Measurements from ENCODE around the gene WDR20.
"Not testable (repeated sequence)": the region's sequence is repeated elsewhere in the genome, so short reads cannot be mapped to it uniquely, and the experiment has no call there.

Gene WDR20

GRCh38 chr14:102222009-102222575 lies 82.4 kb downstream of the WDR20 start:
- DNase-seq: no peak

- DNase-seq: no peak
Measured at GRCh38 chr14:102222751-102223150, 83.1 kb downstream of the WDR20 start.

GRCh38 chr14:102223682-102224081 lies 84.0 kb downstream of the WDR20 start:
- DNase-seq: no peak

GRCh38 chr14:102225386-102225785 lies 85.7 kb downstream of the WDR20 start:
- DNase-seq: no peak

- DNase-seq: no peak
Measured at GRCh38 chr14:102225936-102226335, 86.2 kb downstream of the WDR20 start.

- DNase-seq: no peak
Measured at GRCh38 chr14:102226356-102227125, 86.8 kb downstream of the WDR20 start.

- DNase-seq: no peak
Measured at GRCh38 chr14:102227184-102227964, 87.7 kb downstream of the WDR20 start.

GRCh38 chr14:102229071-102229738 lies 89.5 kb downstream of the WDR20 start:
- no peak for DNase-seq

GRCh38 chr14:102229739-102230092 lies 90.0 kb downstream of the WDR20 start:
- DNase-seq: no peak

GRCh38 chr14:102230481-102231210 lies 90.9 kb downstream of the WDR20 start:
- DNase-seq: no peak

GRCh38 chr14:102231476-102232347 lies 92.0 kb downstream of the WDR20 start:
- DNase-seq: no peak

GRCh38 chr14:102232348-102232625 lies 92.6 kb downstream of the WDR20 start:
- no peak for DNase-seq

GRCh38 chr14:102233081-102233480 lies 93.4 kb downstream of the WDR20 start:
- no peak for DNase-seq

GRCh38 chr14:102234331-102235264 lies 94.9 kb downstream of the WDR20 start:
- DNase-seq: no peak

GRCh38 chr14:102235275-102235897 lies 95.7 kb downstream of the WDR20 start:
- peak; percentile 77 for DNase-seq

GRCh38 chr14:102236026-102236425 lies 96.3 kb downstream of the WDR20 start:
- no peak for DNase-seq

GRCh38 chr14:102238131-102238530 lies 98.4 kb downstream of the WDR20 start:
- DNase-seq: no peak

GRCh38 chr14:102238766-102239165 lies 99.1 kb downstream of the WDR20 start:
- DNase-seq: no peak

GRCh38 chr14:102239231-102239630 lies 99.5 kb downstream of the WDR20 start:
- DNase-seq: no peak

GRCh38 chr14:102240481-102240880 lies 100.8 kb downstream of the WDR20 start:
- not testable (repeated sequence) for DNase-seq
